Uterus (tissue), 4 donors: Measurements from ENCODE around the gene NPHP4. TPM values are rescaled to one million over a fixed set of nuclear protein-coding genes. Genes with fewer than 3 reads are reported as not detected.

Experiments
- DNase-seq, 2 donors: peaks; one replicate each; pipeline ENCODE4 v3.0.0-alpha.2; 2019 to 2020
- H3K27ac ChIP-seq, 2 donors: fragments of 200-600 bp; sonication (generic); 1 replicate in 1 of 2; 2 replicates in 1 of 2; pipeline ENCODE4 v1.5.1; 2016 to 2018
- H3K27me3 ChIP-seq, 2 donors: fragments of 200-600 bp; sonication (generic); one replicate each; pipeline ENCODE4 v1.5.1; 2018 to 2019; ENCODE audit warnings: control low read depth in 1 of 2
- H3K36me3 ChIP-seq, 2 donors: fragments of 200-600 bp; sonication (generic); one replicate each; pipeline ENCODE4 v1.5.1; 2019; ENCODE audit warnings: control low read depth in 1 of 2
- H3K4me1 ChIP-seq, 2 donors: fragments of 200-600 bp; sonication (generic); one replicate each; pipeline ENCODE4 v1.5.1; 2018 to 2019; ENCODE audit warnings: control low read depth in 1 of 2
- H3K4me3 ChIP-seq, 2 donors: fragments of 200-600 bp; sonication (generic); 1 replicate in 1 of 2; 2 replicates in 1 of 2; pipeline ENCODE4 v1.5.1; 2018 to 2019; ENCODE audit warnings: mild to moderate bottlenecking in 1 of 2
- H3K9me3 ChIP-seq, 2 donors: fragments of 200-600 bp; sonication (generic); one replicate each; pipeline ENCODE4 v1.5.1; 2019; ENCODE audit warnings: control low read depth in 1 of 2
- CTCF ChIP-seq, 4 experiments: fragments of 200-600 bp in 2 of 4; fragments of 450-650 bp in 2 of 4; sonication (generic) in 2 of 4; IDR thresholded peaks; one replicate each; pipeline ENCODE4 v1.5.1; 2016 to 2019; ENCODE audit warnings: antibody characterized with exemption in 4 of 4, mild to moderate bottlenecking in 2 of 4, moderate library complexity in 1 of 4
- POLR2A ChIP-seq, 2 donors: fragments of 450-650 bp; IDR thresholded peaks; one replicate each; pipeline ENCODE4 v1.6.1; 2016; ENCODE audit warnings: antibody characterized with exemption in 2 of 2, mild to moderate bottlenecking in 1 of 2, moderate library complexity in 1 of 2
- intact Hi-C: fragments of 100-400 bp; cut with DNase I; formaldehyde crosslinking; loops from one replicate; pipeline ENCODE4 v1.15.1; 2023; ENCODE audit warnings: low total_unique reads
- total RNA-seq, 4 donors: library from RNA; depleted of rRNA in 3 of 4; stranded (reverse); fragments of >200 nt in 3 of 4; gene quantifications; one replicate each; pipeline versions ENCODE4 v1.1.0 to v1.2.4, GENCODE V29; 2014 to 2023
- donor health status: DM: yes; HTN: yes; CAD: no.

The NPHP4 gene
- total RNA-seq, 4 donors from 2014 or later, result 1.3 to 16.2 (median 7.0) TPM

- no peaks in the 10 kb centered on the region for H3K36me3 ChIP-seq
- DNase-seq, result no peak
- H3K4me1 ChIP-seq, result no peaks in the 10 kb centered on the region
- TF ChIP-seq POLR2A (IDR thresholded peaks at IDR 0.05) (no peak), CTCF (IDR thresholded peaks at IDR 0.05) (no peak)
- H3K9me3 ChIP-seq, result no peaks in the 10 kb centered on the region
- no peaks in the 10 kb centered on the region for H3K27me3 ChIP-seq
- no peak overlapping the region for H3K27ac ChIP-seq
- intact Hi-C loops, result no loop called here
- no peak overlapping the region for H3K4me3 ChIP-seq
Observed at GRCh38 chr1:5920201-5920600, 72.0 kb downstream of the NPHP4 start.

GRCh38 chr1:5918275-5918649 is 74.0 kb downstream of the NPHP4 start:
- Histone ChIP-seq H3K4me3 (no peak overlapping the region), H3K36me3 (no peaks in the 10 kb centered on the region), H3K9me3 (no peaks in the 10 kb centered on the region), H3K4me1 (no peaks in the 10 kb centered on the region), H3K27ac (no peak overlapping the region), H3K27me3 (no peaks in the 10 kb centered on the region)
- TF ChIP-seq POLR2A (IDR thresholded peaks at IDR 0.05), result no peak
- no peak for TF ChIP-seq CTCF (IDR thresholded peaks at IDR 0.05)
- intact Hi-C loops, result no loop called here
- DNase-seq, result no peak

- Histone ChIP-seq H3K36me3 (no peaks in the 10 kb centered on the region), H3K27ac (no peak overlapping the region), H3K27me3 (no peaks in the 10 kb centered on the region), H3K4me1 (no peaks in the 10 kb centered on the region), H3K4me3 (no peak overlapping the region), H3K9me3 (no peaks in the 10 kb centered on the region)
- intact Hi-C loops, result no loop called here
- DNase-seq, result no peak
- TF ChIP-seq POLR2A (IDR thresholded peaks at IDR 0.05) (no peak), CTCF (IDR thresholded peaks at IDR 0.05) (no peak)
Observed at GRCh38 chr1:5917591-5918274, 74.5 kb downstream of the NPHP4 start.

- H3K9me3 ChIP-seq, result no peaks in the 10 kb centered on the region
- no peak overlapping the region for H3K27ac ChIP-seq
- H3K36me3 ChIP-seq, result no peaks in the 10 kb centered on the region
- intact Hi-C loops, result no loop called here
- DNase-seq, result no peak
- H3K27me3 ChIP-seq, result no peaks in the 10 kb centered on the region
- no peak overlapping the region for H3K4me3 ChIP-seq
- no peak for TF ChIP-seq POLR2A (IDR thresholded peaks at IDR 0.05)
- TF ChIP-seq CTCF (IDR thresholded peaks at IDR 0.05), result no peak
- H3K4me1 ChIP-seq, result no peaks in the 10 kb centered on the region
Observed at GRCh38 chr1:5917281-5917590, 75.0 kb downstream of the NPHP4 start.

GRCh38 chr1:5916572-5917280 is 75.5 kb downstream of the NPHP4 start:
- Histone ChIP-seq H3K4me3 (no peak overlapping the region), H3K27ac (no peak overlapping the region), H3K27me3 (no peaks in the 10 kb centered on the region), H3K36me3 (no peaks in the 10 kb centered on the region), H3K4me1 (no peaks in the 10 kb centered on the region), H3K9me3 (no peaks in the 10 kb centered on the region)
- intact Hi-C loops, result no loop called here
- no peak for TF ChIP-seq POLR2A (IDR thresholded peaks at IDR 0.05)
- no peak for DNase-seq
